AML-193 (cell line): Measurements from ENCODE around the gene PLPP7.
"Not testable (repeated sequence)": the region's sequence is repeated elsewhere in the genome, so short reads cannot be mapped to it uniquely, and the experiment has no call there.

Source experiments
- DNase-seq, 2 experiments: peaks; one replicate each; lab custom pipeline; 2025; lab: John Stamatoyannopoulos, UW

PLPP7 gene

DNA sequence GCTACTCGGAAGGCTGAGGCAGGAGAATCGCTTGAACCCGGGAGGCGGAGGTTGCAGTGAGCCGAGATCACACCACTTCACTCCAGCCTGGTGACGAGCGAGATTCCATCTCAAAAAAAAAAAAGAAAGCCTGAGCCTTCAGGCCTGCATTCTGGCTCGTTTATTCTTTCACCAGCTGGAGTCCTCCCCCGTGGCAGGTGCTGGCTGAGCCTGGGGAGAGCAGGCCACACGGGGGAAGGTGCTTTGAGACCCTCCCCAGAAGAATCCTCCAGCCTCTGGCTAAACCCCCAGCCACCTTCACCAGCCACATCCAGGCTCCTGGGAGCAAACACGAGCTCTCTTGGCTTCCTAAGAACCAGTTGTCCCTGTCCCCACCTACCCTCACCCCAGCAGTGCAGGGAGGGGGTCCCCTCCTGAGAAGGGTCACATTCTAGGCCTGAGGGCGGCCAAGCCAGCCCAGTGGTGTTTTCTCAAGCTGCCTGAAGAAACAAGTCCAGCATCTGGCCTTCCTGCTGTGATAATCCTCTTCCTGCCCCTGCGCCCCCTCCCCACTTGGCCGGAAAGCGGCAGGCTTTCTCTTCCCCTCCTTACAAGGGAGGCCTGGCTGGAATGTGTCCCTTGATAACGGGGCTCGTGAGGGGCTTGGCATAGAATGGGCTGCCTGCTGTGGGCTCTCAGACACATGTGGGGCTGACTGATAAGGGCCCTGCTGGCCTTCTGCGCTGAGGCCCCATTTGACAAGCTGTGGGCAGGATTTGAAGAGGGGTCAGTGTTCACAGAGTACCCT lies 41.5 kb downstream of the PLPP7 start:
- no peak for DNase-seq

DNA sequence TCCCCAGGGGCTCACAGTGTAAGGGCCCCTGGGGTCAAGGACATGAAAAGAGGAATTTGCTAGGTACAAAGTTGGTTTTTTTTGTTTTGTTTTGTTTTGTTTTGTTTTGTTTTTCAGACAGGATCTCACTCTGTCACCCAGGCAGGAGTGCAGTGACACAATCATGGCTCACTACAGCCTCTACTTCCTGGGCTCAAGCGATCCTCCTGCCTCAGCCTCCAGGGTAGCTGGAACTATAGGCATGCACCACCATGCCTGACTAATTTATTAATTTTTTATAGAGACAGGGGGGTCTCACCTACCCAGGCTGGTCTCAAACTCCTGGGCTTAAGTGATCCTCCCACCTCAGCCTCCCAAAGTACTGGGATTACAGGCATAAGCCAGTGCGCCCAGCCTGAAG lies 42.5 kb downstream of the PLPP7 start:
- DNase-seq: not testable (repeated sequence)

DNA sequence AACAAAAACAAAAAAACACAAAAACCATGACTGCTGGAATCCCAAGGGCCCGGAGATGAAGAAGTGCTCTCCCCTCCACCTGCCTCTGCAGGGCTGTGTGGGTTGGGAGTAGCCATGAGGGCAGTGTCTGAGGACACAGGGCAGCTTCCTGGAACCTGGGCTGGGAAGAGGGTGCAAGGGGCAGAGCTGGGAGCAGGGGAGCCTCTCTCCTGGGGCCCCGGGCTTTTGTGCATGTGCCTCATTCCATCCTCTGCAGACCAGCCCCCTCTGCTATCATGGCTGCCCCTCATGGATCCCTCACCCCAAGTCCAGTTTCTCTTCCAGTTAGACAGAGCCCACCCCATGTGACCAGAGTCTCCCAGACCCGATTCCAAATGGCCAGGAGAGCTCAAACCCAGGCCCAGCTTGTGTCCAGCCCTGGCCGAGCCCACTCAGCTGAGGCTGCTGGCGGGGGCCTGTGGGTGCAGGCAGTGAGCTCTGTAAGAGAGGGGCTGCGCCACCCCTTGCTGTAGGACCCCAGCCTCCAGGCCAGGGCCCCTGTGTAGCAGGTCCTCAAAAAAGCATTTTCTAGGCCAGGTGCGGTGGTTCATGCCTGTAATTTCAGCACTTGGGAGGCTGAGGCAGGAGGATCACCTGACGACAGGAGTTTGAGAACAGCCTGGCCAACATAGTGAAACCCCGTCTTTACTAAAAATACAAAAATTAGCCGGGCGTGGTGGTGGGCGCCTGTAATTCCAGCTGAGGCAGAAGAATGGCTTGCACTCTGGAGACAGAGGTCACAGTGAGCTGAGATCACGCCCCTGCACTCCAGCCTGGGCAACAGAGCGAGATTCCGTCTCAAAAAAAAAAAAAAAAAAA lies 44.5 kb downstream of the PLPP7 start:
- DNase-seq: no peak

DNA sequence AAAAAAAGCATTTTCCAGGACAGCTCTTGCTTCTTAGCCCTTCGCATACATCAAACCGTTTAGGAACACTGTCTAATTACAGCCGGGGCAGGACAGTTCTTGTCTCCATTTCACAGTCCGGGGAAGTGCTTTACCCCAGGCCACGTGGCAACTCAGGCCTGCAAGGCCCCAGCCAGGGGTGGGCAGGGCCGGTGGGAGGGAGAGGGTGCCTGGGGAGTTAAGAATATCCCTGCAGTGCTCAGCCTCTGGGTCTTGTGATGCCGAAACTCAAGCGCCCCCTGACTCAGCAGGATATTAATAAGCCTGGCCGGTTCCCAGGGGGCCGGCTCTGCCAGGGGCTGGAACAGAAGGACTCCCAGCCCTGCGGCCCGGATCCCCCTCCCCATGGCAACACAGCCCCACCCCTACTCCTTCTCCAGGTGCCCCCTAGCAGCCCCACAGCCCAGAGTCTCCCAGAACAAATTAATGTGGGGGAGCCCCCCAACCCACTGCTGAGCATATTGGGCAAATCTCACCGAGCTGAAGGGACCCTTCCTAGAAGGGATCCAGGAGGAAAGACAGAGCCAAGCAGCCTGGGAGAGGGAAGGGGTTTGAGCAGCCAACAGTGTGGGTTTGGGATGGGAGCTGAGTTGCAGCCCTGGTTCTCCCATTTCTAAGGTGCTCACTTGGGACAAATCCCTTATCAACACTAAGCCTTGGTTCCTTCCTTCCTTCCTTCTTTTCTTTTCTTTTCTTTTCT lies 45.3 kb downstream of the PLPP7 start:
- no peak for DNase-seq

DNA sequence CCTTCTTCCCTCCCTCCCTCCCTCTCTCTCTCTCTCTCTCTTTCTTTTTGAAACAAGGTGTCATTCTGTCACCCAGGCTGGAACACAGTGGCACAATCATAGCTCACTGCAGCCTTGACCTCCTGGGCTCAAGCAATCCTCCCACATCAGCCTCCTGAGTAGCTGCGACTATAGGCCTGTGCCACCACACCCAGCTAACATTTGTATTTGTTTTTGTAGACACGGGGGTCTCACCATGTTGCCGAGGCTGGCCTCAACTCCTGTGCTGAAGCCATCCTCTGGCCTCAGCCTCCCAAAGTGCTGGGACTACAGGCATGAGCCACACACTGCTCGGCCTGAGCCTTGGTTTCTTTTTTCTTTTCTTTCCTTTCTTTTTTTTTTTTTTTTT lies 45.8 kb downstream of the PLPP7 start:
- no peak for DNase-seq

DNA sequence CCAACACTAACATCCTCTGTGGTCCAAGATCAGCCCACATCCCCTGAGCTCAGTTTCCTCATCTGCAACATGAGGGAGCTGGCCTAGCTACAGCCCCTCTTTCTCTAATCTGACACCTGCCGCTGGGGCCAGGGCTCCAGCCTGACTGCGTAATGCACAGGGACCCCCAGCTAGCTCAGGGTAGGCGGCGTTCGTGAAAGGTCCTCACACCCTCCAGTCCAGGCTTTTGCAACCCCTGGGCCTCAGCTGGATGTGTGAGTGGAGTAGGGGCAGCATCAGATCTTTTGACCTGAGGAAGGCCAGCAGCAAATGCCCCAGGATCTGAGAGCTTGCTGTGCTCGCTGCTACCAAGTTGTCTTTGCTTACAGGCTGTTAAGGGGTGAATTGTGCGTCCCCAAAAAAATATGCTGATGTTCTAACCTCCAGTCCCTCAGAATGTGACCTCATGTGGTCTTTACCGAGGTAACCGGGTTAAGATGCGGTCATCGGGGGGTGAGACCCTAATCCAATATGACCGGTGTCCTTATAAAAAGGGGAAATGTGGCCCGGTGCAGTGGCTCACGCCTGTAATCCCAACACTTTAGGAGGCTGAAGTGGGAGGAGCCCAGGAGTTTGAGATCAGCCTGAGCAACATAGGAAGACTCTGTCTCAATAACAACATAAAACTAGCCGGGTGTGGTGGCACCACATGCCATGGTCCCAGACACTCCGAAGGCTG lies 47.8 kb downstream of the PLPP7 start:
- DNase-seq: no peak

DNA sequence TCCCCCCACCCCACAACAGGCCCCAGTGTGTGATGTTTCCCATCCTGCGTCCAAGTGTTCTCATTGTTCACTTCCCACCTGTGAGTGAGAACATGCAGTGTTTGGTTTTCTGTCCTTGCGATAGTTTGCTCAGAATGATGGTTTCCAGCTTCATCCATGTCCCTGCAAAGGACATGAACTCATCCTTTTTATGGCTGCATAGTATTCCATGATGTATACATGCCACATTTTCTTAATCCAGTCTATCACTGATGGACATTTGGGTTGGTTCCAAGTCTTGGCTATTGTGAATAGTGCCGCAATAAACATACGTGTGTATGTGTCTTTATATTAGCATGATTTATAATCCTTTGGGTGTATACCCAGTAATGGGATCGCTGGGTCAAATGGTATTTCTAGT lies 49.7 kb downstream of the PLPP7 start:
- not testable (repeated sequence) for DNase-seq

DNA sequence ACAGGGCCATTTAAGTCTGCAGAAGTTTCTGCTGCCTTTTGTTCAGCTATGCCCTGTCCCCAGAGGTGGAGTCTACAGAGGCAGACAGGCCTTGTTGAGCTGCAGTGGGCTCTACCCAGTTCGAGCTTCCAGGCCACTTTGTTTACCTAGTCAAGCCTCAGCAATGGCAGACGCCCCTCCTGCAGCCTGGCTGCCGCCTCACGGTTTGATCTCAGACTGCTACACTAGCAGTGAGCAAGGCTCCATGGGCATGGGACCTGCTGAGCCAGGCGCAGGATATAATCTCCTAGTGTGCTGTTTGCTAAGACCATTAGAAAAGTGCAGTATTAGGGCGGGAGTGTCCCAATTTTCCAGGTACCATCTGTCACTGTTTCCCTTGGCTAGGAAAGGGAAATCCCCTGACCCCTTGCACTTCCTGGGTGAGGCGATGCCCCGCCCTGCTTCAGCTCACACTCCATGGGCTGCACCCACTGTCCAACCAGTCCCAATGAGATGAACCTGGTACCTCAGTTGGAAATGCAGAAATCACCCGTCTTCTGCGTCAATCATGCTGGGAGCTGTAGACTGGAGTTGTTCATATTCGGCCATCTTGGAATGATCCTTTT lies 55.5 kb downstream of the PLPP7 start:
- not testable (repeated sequence) for DNase-seq

DNA sequence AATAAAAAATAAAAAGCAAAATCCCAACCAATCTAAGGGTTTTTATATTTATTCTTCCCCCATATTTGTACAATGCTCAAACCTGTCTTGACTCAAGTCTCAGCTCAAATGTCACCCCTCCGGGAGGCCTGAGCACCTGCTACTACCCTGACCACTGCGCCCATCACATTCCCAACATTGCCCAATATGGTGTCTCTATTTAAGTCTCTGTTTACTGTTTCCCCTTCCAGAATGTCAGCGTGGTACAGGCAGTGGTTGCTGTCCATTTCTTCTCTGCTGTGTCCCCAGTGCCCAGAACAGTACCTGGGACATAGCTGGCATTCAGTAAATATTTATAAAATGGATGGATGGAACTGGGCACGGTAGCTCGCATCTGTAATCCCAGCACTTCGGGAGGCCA lies 57.0 kb downstream of the PLPP7 start:
- no peak for DNase-seq

DNA sequence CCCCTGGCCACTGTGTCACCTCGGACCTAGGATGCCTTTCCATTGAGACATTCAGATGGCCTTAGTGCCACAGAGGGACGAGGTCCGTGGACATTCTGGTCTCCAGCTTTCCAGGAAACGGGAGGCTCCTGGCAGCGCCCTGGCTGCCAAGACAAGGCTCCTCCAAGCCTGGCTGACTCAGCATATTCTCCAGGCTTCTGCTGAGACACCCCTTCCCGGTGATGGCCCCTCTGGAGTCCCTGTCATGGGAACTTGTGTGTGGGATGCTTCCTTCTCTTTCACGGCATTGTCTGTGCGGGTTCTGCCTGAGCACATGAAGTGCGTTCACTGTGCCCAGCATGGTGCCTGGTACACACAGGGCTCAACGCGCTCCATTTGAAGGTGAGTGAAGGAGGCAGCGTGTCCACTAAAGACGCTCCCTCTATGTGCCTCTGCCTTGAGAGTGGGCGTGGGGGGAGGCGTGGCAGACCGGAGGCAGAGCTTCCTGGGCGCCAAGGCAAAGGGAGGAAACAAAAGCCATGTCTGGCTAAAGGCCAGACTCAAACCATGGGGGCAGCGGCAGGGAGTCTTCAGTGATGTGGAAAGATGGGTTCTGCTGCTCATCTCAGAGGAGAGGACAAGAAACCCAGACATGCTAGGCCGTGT lies 58.0 kb downstream of the PLPP7 start:
- no peak for DNase-seq

DNA sequence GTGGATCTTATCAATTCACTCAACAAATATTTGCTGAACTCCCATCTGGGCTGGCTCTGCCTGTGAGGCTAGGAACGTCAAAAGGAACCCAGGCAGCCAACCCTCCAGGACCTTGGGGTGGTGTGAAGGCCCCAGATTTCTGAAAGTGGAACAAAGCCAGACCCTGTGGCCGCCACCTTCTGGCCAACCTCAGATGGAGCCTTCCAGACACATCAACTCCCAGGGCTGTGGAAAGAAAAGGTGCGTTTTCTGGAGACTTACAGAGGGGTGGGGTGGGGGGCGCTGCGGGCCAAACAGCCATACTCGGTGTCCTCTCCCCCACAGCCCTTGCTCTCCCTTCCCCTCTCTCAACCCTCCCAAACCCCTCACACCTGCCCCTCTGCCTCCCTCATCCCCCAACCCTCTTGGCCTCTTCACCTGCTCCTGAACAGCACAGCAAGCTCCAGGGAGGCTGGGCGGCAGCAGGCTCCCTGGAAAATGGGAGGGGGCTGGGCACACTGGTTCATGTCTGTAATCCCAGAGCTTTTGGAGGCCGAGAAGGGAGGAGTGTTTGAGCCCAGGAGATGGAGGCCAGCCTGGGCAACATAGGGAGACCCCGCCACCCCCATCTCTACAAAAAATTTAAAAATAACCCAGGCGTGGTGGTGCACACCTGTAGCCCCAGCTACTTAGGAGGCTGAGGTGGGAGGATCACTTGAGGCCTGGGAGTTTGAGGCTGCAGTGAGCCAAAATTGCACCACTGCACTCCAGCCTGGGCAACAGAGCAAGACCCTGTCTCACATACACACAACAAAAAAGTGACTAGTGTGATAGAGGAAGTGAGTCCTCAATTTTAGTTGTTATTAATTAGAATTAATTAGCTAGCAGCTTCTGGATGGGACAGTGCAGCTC lies 59.4 kb downstream of the PLPP7 start:
- no peak for DNase-seq

DNA sequence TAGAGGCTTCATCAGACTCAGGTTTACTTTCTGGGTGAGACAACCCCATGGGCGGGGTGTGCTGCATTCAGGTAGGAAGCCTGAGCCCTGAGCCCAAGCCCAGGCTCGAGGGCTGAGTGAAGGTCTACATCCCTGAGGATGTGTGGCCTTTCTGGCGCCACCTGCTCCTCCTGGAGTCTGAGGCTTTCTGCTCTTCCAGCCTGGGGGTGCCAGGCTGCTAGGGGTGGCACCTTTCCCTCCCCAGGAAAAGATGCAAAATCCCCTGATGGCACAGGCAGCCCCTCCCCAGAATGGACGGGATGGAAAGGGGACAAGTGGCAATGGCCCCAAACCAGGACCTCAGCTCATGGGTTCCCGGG lies 60.0 kb downstream of the PLPP7 start:
- DNase-seq: no peak

DNA sequence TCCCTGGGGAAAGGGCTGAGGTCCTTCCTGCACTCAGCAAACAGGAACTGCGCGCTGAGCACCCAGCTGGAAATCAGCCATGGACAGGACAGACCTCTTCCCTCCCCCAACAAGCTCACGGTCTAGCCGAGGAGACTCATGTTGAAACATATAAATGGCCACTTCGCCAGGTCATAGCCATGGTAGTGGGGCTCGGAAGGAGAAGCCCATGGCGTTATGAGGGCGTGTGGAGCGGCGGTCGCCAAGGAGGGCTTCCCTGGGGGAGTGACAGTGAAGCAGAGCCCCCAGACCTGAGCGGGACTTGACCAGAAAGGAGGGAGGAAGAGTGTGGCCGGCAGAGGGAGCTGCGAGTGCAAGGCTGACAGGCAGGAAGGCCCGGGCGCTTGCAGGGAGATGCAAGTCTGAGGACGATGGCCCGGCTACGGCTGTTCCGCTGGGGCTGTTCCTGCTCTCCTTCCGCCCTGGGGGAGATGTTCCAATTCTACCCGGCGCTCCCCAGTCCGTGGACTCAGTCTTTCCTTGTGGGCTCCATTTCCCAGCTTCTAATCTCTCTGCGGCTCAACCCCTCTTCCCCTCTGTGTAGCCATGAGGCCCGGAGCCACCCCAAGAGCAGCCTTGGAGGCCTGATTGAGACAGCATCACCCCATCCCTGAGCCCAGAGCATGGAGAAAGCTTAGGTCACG lies 60.5 kb downstream of the PLPP7 start:
- peak; percentile 75 to 79 for DNase-seq

DNA sequence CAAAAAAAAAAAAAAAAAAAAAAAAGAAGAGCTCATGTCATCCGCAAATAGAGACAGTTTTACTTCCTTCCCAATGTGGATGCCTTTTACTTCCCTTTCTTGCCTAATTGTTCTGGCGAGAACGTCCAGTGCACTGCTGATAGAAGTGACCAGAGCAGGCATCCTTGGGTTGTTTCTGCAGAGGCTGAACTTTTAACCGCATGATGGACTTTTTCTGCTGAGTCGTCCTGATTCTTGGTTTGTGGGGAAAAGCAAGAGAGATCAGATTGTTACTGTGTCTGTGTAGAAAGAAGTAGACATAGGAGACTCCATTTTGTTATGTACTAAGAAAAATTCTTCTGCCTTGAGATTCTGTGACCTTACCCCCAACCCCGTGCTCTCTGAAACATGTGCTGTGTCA lies 67.0 kb downstream of the PLPP7 start:
- peak; percentile 90 to 94 for DNase-seq

DNA sequence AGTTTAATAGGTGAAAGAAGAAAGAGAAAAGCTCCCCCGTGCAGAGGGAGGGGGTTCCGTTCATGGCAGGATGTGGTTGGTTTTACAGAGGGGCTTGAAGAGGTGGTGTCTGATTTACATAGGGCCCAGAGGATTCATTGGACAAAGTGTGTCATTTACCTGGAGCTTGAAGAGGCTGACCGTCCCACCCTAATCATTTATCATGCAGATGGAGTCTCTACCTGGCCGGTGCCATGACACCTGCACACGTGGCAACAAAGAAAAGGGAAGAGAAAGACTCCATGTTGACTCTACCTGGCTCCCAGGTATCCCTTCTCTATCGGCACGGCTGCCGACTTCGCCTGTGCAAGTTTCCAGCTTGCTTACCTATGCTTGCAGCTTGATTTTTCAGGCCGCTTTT lies 69.0 kb downstream of the PLPP7 start:
- no peak for DNase-seq
